NCI-H128 (cell line): ENCODE results near the gene NDRG2.
"Not testable (repeated sequence)": the region's sequence is repeated elsewhere in the genome, so short reads cannot be mapped to it uniquely, and the experiment has no call there.

ENCODE experiments used
- DNase-seq: peaks from one replicate; lab custom pipeline; 2025; ENCODE audit not compliant: unreplicated experiment; lab: John Stamatoyannopoulos, UW

Gene NDRG2

GRCh38 chr14:21016413-21017190 lies 8.3 kb downstream of the NDRG2 start:
- no peak for DNase-seq

- DNase-seq, result no peak
These were observed 9.5 kb downstream of the NDRG2 start for GRCh38 chr14:21015312-21015711.

- peak; percentile 67 for DNase-seq
These were observed 10.1 kb downstream of the NDRG2 start for GRCh38 chr14:21014761-21015190.

GRCh38 chr14:21011136-21011535 lies 13.7 kb downstream of the NDRG2 start:
- DNase-seq, result no peak

DNA sequence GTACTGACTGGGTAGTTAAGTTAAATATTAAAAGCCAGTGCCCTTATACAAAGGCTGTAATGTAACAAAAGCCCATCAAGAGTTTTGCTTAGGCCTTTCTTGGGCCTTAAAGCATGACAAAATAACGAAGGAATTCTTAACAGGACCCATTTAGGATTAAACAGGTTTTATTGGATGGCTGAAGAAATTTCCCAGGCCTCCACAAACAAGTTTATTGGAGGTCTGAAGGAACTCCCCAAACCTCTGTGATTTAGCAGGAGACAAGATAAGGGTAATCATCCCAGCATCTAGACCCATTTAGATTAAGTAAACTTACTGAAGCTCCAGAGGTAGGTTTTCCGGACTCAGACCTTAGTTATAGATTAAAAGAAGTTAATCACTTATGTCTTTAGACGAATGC lies 15.1 kb downstream of the NDRG2 start:
- DNase-seq, result not testable (repeated sequence)

DNA sequence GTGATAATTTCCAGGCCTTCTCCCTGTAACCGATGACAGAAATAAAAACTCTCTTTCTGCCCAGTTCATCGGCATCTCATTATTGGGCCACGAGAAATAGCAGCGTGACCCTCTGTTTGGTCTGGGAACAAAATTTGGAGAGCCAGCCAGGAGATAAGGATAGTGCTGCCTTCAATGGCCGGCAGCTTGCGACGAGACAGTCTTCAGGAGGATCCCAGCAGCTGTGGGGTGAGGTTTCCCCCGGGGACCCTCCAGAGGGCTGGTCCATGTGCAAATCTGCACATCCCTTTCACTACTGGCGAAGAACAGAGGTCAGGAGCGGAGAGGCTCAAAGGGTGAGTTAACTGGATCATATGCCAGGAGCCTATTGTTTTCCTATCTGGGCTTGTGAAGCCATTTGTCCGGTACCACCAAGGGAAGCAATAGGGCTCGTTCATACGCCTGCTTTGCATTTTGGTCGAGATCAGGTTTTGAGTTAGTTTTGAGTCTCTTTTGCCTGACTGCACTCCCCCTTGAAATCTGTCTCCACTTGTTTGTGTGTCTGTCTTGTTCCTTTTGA lies 21.0 kb downstream of the NDRG2 start:
- DNase-seq, result no peak

- no peak for DNase-seq
These were observed 23.6 kb downstream of the NDRG2 start for GRCh38 chr14:21001218-21001617.

- no peak for DNase-seq
These were observed 25.3 kb downstream of the NDRG2 start for GRCh38 chr14:20999591-20999990.

GRCh38 chr14:20998674-20999366 lies 26.0 kb downstream of the NDRG2 start, which contains the start of gene SLC39A2:
TSS of gene SLC39A2 (plus strand) at chr14:20999293. CDS start at chr14:20999447, 154 bp downstream.
- no peak for DNase-seq

- DNase-seq, result no peak
These were observed 26.7 kb downstream of the NDRG2 start for GRCh38 chr14:20998139-20998538.

DNA sequence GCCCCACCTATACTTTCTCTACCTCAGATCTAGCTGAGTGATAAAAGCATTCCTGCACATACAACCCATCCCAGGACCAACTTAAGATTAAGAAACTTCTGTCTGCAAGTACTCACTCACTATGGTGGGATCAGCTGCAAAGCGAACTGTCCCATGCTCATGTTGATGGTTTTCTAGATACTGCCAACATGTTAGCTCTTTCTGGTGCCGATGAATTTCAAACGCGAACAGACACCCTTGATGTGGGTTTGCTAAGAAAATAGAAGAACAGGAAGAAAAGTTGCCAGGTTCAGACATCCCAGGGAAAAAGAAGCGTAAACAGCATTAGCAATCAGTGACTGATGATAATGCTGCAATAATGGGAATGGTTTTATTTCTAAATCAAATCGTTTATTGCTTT lies 27.3 kb downstream of the NDRG2 start:
- DNase-seq, result no peak

DNA sequence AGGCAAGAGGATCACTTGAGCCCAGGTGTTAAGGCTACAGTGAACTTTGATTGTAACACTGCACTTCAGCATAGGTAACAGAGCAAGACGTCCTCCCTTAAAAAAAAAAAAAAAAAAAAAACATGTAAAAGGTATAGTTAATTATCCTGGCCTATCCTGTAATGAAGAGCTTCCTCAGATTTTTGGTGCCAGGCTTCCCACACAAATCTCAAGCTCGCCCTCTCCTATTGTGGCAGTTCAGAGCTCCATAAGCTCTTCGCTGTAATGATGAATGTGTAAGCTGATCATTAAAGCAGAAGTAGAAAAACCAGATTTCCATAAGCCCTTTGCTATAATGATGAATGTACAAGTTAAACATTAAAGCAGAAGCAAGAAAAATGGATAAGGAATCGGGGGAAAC lies 27.7 kb downstream of the NDRG2 start:
- DNase-seq, result no peak

DNA sequence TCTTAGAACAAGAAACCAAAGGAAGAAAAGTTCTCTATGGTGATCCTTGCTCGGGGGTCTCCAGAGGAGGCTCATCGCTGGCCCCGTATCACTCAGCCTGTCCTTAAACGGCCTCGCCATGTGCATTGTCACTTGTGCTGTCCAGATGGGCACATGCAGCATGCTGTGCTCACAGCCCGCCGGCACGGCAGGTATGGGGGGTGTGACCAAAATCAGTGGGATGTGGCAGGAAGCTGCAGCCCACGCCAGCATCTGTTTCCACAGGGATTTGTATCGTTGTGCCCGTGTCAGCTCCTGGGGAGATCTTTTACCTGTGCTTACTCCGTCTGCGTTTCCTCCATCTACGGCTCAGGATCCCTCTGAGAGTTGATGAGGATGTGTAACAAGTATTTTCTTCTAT lies 28.3 kb downstream of the NDRG2 start:
- DNase-seq, result no peak

DNA sequence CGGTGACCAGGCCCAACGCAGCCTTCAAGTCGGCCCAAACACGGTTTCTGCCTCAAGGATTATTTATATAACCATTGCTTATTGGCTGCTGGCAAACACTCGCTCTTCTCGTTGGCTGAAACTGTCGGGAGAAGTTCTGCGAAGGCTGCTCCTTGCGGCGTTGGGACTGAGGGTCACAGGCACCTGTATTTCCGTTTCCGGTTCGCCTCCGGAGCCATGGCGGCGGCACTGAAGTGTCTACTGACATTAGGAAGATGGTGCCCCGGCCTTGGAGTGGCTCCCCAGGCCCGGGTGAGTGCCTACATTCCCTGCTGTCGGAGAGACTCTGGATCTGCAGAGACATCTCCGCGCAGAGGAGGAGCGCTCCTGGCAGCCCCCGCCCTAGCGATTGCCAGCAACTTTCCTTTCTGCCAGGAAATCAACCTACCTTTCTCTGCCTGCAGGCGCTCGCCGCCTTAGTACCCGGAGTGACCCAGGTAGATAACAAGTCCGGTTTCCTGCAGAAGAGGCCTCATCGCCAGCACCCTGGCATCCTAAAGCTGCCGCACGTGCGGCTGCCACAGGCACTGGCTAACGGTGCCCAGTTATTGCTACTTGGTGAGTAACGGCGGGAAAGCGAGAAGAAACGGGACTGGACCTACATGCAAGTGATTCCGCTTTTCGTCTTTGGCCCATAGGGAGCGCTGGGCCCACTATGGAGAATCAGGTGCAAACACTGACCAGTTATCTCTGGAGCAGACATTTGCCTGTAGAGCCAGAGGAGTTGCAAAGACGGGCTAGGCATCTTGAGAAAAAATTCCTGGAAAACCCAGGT lies 34.9 kb downstream of the NDRG2 start, which contains the start of gene METTL17:
Gene METTL17, plus strand, starts transcription at position 194 of the 814 bp plus-strand sequence. Its CDS starts 23 bp downstream, at position 217.
- no peak for DNase-seq

DNA sequence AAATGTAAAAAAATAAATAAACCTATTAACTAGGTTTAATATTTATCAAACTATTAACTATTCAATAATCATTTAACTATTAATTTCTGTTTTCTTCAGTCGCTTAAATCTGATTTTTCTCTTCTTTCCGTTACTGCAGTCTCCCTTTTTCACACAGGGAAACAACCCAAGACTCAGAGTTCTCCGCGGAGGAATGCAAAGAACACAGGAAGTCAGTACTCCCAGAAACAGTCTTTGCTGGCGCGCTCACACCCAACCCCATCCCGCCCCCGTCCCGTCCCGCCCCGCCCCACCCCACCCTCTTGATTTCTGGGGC lies 35.4 kb downstream of the NDRG2 start:
- no peak for DNase-seq

- no peak for DNase-seq
These were observed 36.0 kb downstream of the NDRG2 start for GRCh38 chr14:20988717-20989470.

DNA sequence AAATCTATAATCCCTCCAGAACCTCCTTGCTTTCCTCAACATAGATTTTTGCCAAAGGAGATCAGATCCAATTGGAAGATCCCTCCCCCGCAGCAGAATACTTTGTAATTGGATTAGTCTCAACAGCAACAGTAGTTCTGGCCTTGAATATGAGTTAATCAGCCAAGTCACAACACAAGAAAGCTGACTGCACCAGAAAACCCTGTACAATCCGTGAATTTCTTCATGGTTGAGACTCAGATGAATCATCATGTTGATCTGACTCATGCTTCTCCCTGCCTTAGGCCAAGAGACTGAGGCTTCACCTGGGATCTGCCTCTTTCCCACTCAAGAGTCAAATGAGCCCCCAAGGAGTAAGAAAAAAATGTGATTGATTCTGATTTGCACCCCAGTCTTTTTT lies 38.0 kb downstream of the NDRG2 start:
- DNase-seq, result no peak

DNA sequence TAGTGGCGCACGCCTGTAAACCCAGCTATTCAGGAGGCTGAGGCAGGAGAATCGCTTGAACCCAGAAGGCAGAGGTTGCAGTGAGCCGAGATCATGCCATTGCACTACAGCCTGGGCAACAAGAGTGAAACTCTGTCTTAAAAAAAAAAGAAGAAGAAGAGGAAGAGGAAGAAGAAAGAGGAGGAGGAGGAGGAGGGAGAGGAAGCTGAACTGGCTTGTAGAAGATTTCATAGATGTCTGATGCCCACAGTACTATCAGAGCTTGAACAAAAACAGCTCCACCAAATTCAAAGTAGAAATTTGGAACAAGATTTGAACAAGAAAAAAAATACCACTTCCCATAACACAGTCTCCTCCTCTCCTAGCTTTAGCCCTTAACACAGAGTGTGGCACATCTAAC lies 39.2 kb downstream of the NDRG2 start:
- DNase-seq, result not testable (repeated sequence)

DNA sequence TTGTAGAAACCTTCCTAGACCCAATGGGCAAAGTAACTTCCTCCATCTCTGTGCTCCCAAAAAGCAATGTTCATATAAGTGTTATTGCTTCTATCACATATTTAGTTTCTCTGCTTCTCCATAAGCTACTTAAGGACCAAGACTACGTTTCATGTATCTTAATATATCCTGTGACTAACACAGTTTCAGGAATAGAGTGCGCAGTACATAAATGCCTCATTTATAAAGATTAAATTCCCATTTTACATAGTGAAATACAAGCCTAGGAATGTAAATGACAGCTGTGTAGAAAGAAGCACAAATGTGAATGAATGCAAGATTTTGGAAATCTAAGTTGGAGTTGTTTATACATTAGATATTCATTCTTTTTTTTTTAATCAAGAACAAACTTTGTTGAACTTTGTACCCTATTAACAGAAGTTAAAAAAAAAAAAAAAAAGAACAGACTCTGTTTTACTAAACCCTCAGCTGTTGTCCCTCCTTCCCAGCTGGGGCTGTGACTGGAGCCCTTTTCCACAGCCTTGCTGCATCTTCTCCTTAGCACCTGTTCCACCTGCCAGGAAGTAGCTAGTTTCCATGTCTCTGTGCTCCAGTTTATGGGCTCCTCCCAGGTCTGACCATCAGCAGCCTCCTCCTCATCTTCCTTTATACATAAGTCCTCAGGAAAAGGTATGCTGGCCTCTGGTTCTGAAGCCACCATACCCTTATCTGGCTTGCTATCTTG lies 42.1 kb downstream of the NDRG2 start:
- no peak for DNase-seq

GRCh38 chr14:20980906-20981305 lies 44.0 kb downstream of the NDRG2 start:
- no peak for DNase-seq
